HG02884 (cell line): ENCODE data around the gene CDHR2.
A peak's percentile ranks its signal among the peaks of the same experiment; 100 is the strongest.
"Not testable (repeated sequence)": the region's sequence is repeated elsewhere in the genome, so short reads cannot be mapped to it uniquely, and the experiment has no call there.

ENCODE experiments used
- ATAC-seq: cut with Tn5 transposase; IDR thresholded peaks from one replicate; pipeline ENCODE4 v1.9.1; 2021; ENCODE audit warnings: mild to moderate bottlenecking, moderate library complexity; ENCODE audit not compliant: unreplicated experiment

The CDHR2 gene

GRCh38 chr5:176568657-176569056, 19.5 kb downstream of the CDHR2 start:
- ATAC-seq = no peak

- no peak for ATAC-seq
These were observed 20.9 kb downstream of the CDHR2 start for GRCh38 chr5:176570044-176570443.

GRCh38 chr5:176573564-176574296, 24.6 kb downstream of the CDHR2 start:
- peak; percentile 66 for ATAC-seq

- ATAC-seq = no peak
These were observed 25.1 kb downstream of the CDHR2 start for GRCh38 chr5:176574297-176574591.

- ATAC-seq = no peak
These were observed 25.9 kb downstream of the CDHR2 start for GRCh38 chr5:176575066-176575465.

DNA sequence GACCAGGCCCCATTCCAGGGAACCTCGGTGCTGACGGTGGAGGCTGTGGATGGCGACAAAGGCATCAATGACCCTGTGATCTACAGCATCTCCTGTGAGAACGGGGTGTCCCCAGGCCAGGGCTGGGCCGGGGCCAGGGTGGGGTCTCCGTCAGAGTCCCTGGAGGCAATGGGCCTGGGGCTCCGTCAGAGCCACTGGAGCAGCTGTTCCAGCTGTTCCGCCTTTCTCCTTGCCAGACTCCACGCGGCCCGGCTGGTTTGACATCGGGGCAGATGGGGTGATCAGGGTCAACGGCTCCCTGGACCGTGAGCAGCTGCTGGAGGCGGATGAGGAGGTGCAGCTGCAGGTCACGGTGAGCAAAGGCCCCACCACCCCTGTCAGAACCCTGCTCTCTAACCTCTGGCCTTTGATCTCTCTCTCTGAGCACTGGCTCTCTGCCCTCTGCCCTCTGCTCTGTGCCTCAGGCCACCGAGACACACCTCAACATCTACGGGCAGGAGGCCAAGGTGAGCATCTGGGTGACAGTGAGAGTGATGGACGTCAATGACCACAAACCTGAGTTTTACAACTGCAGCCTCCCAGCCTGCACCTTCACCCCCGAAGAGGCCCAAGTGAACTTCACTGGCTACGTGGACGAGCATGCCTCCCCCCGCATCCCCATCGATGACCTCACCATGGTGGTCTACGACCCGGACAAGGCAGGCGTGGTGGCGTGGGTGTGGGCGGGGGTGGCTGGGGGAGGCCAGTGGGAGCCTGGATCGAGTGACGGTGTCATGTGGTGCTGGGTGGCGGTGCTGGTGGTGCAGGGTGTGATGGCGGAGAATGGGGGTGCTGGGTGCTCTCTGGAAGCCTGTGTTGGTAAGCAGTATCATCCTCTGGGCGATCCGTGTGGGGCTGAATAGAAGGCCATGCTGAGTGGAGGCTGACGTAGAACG, 26.6 kb downstream of the CDHR2 start:
- no peak for ATAC-seq

- ATAC-seq = no peak
These were observed 28.4 kb downstream of the CDHR2 start for GRCh38 chr5:176577312-176578176.

DNA sequence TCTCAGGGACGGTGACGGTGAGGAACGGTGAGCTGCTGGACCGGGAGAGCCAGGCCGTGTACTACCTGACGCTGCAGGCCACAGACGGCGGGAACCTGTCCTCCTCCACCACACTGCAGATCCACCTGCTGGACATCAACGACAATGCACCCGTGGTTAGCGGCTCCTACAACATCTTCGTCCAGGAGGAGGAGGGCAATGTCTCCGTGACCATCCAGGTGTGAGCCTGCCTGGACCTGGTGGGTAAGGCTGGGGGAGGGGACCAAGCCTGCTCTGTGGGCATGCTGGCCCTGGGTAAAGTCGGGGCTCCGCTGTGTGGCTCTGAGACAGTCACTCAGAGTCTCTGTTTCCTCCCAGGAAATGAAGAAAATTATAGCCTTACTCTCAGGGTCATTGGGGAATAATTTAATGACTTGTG, 29.3 kb downstream of the CDHR2 start:
- no peak for ATAC-seq

DNA sequence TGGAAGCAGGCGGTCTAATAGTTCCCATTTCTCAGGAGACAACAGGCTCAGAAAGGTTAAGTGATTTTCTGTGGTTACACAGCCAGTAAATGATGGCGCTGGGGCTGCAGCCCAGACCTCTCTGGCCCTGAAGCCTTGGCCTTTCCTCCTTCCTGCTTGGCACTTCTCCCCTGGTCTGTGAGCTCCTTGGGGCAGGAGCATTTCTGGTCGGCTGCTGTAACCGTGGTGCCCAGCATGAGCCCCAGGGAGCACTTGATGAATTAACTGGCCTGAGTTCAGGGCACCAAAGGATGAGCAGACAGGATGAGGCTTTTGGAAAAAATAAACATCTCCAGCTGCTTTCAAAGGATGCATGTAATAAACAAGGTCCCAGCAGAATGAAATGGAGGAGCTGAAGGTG, 30.2 kb downstream of the CDHR2 start:
- ATAC-seq = no peak

DNA sequence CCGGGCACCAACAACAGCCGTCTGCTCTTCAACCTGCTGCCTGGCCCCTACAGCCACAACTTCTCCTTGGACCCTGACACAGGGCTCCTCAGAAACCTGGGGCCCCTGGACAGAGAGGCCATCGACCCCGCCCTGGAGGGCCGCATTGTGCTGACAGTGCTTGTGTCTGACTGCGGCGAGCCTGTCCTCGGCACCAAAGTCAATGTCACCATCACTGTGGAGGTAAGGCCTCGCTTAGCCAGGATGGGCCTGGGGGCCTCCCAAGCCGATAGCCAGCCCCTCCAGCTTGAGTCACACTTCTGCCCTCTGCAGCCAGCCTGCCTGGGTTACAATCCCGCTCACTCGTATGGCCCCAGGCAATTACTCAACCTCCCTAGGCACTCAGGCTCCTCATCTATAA, 32.2 kb downstream of the CDHR2 start:
- ATAC-seq = no peak

DNA sequence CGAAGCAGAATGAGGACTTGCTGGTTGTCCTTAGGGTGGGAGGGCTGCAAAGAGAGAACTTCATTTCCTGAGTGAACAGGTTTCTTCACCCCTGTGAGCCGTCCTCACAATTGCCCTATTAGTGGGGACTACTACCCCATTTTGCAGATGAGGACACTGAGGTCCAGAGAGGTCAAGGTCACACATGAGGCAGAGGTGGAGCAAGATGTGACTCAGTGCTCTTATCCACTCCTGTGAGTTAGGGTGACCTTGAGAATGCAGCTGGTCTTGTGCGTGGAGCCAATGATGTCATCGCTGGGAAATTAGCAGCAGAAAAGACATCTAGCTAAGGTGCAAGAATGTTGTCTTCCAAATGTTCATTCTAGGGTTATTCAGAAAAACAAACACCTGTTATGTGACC, 33.9 kb downstream of the CDHR2 start:
- ATAC-seq = no peak

DNA sequence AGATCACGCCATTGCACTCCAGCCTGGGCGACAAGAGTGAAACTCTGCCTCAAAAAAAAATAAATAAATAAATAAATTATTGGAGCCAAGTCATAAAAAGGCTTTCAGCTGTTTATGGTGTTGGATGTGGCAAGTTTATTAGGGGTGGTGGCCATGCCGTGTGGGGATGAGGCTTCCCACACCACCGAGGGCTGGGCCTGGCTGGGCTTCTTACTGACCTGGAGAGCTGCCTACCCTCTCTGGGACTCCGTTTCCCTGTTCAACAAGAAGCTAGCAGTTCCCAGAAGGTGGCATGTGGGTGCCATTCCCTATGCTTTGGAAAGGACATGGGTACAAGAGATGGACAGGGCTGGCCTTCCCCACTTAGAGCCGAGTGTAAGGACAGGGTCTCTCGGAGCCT, 38.3 kb downstream of the CDHR2 start:
- no peak for ATAC-seq

- no peak for ATAC-seq
These were observed 39.2 kb downstream of the CDHR2 start for GRCh38 chr5:176588297-176588696.

DNA sequence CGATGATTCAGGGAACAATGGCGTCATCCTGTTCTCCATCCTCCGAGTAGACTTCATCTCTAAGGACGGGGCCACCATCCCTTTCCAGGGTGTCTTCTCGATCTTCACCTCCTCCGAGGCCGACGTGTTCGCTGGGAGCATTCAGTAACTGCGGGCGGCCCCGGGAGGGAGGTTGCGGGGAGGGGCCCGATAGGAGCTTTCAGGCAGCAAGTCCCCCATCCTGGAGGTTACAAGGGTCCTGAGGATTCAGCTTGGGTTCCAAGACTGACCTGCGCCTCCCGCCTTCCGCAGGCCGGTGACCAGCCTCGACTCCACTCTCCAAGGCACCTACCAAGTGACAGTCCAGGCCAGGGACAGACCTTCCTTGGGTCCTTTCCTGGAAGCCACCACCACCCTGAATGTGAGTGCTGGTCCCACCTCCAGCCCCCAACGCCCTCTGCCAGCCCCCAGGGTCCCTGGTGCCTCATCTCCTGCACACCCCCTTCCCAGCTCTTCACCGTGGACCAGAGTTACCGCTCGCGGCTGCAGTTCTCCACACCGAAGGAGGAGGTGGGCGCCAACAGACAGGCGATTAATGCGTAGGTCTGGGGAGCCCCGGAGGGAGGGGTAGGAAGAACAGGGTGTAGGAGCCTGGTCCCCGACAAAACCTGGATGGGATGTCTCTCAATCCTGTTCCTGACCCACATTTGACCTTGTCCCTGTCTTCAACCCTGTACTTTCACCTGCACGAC, 40.1 kb downstream of the CDHR2 start:
- ATAC-seq = no peak

- no peak for ATAC-seq
These were observed 41.0 kb downstream of the CDHR2 start for GRCh38 chr5:176590035-176590717.

DNA sequence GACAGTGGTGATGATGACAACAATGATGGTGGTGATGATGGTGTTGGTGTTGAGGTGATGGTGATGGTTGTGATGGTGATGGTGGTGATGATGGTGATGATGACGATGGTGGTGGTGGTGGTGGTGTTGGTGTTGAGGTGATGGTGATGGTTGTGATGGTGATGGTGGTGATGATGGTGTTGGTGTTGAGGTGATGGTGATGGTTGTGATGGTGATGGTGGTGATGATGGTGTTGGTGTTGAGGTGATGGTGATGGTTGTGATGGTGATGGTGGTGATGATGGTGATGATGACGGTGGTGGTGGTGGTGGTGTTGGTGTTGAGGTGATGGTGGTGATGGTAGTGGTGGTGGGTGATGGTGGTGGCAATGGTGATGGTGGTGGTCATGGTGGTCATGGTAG, 42.5 kb downstream of the CDHR2 start:
- not testable (repeated sequence) for ATAC-seq

DNA sequence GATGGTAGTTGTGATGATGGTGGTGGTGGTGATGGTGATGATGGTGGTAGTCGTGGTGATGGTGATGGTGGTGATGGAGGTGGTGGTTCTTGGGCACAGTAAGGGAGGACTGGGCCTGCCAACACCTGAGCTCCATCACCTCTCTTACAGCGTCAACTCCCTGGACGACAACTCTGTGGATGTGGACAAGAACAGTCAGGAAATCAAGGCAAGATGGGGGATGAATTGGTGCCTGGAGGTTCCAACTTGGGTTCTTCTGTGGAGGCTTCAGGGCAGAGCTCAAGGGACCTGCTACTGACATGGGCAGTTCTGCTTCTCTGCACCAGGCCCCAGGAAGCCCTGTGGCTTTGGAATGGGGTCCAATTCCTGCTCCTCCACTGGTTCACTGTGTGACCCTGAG, 43.4 kb downstream of the CDHR2 start:
- no peak for ATAC-seq

- ATAC-seq = no peak
These were observed 44.2 kb downstream of the CDHR2 start for GRCh38 chr5:176593273-176593869.

DNA sequence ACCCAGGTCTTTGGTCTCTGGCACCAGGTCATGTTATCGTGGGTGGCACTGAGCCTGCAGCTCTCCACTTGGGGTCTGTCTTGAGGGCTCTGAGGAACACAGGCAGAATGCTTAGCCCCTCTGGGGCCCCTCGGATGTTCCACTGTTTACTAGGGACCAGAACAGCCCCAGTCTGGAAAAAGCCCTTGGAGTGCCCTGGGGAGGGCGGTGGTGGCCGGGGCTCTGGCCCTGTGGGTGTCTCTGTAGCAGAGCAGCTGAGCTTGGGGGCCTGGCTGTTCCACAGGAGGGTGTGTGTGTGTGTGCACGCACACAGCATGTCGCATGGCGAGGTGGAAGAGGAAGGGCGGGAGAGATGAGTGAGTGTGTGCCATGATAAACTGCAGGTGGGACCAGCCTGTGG, 45.4 kb downstream of the CDHR2 start:
- ATAC-seq = no peak
